GM19043 (cell line): ENCODE data around the gene KRTAP4-12.
"Not testable (repeated sequence)": the region's sequence is repeated elsewhere in the genome, so short reads cannot be mapped to it uniquely, and the experiment has no call there.

Experiments used
- ATAC-seq: cut with Tn5 transposase; IDR thresholded peaks from one replicate; pipeline ENCODE4 v1.9.1; 2021; ENCODE audit warnings: low read depth; ENCODE audit not compliant: unreplicated experiment

The KRTAP4-12 gene

GRCh38 chr17:41098042-41098441, 25.9 kb downstream of the KRTAP4-12 start, which contains the start of gene KRTAP4-8:
Gene KRTAP4-8, minus strand, starts transcription at chr17:41098142. Its CDS starts 58 bp downstream, at chr17:41098084.
- no peak for ATAC-seq

GRCh38 chr17:41096055-41096454, 27.9 kb downstream of the KRTAP4-12 start:
- ATAC-seq = no peak

DNA sequence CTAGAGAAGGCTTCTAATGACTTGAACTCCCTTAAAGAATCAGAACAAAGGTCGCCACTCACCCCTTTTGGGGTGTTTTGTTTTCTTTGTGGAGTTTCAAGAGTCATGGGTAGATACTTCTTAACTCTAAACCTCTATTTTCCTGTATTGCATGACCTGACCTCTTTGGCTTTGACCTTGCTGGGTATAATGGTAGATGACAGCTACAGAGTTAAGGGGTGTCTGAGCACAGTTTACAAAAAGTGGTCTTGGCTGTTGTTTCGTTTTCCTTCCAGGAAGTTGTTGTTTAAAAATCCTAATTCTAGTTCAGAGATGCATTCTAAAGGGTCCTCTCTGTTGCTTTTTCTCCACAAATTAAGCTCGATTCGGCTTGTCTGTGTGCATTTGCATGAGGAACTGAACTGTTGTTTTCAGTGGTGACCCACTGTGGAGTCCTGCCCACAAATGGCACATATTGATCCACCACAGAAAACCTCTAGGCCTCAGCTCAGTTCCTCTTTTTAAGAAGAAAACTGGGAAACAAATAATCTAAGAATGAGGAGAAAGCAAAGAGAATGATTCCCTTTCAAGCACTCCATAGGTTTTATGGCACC, 35.1 kb downstream of the KRTAP4-12 start:
- not testable (repeated sequence) for ATAC-seq

- not testable (repeated sequence) for ATAC-seq
Measured at GRCh38 chr17:41084100-41084856, 39.7 kb downstream of the KRTAP4-12 start, which contains the start of gene KRTAP4-7. Gene KRTAP4-7, plus strand, starts transcription at chr17:41084150. Its CDS starts 57 bp downstream, at chr17:41084207.

DNA sequence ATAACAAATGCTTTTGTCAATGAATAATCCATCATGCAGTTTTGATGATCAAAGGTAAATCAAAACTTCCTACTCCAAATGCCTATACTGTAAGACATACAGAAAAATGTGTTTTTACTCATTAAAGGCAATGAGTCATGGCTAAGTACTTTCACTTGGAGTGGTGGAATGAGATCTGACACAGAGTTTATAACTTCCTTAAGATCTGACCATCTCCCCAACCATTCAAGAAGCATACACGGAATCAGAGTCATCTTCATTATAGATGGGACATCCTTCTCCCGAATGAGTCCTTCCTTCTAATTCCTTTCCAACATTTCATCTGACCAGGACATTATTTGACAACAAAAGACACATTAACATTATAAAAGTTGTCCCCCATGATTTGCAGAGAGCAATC, 40.6 kb downstream of the KRTAP4-12 start:
- ATAC-seq = not testable (repeated sequence)

DNA sequence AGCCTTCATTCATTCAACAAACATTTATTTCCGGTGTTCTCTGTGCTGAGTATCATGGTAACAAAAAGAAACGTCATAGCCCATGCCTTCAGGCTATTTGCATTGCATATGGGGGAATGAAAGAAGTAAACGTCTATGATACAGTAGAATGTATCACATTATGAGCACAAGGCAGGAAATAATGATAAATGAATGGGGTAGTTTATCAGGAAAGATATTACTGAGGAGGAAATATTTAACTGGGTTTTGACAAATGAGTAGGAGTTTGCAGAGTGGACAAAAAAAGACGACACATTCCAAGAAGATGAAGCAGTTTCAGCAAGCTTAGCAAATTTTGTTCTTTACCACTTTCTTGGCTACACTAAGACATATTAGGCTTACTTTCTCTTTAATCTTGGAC, 41.4 kb downstream of the KRTAP4-12 start:
- ATAC-seq = no peak

- ATAC-seq = no peak
Measured at GRCh38 chr17:41076788-41077187, 47.2 kb downstream of the KRTAP4-12 start.

GRCh38 chr17:41073676-41074075, 50.3 kb downstream of the KRTAP4-12 start:
- no peak for ATAC-seq
